Neural cell (in vitro differentiated cells): ENCODE measurements around the gene C3. TPM values are rescaled to one million over a fixed set of nuclear protein-coding genes. Genes with fewer than 3 reads are reported as not detected.

Source experiments
- H2AFZ ChIP-seq: fragments of 200-600, 300-800 bp; sonication (generic), shearing (Covaris generic); 2 replicates; pipeline ENCODE4 v1.6.0; 2014; ENCODE audit warnings: low read depth, mild to moderate bottlenecking, antibody characterized with exemption, low read length, moderate library complexity
- H3F3A ChIP-seq: fragments of 200-600 bp; shearing (Covaris generic); 2 replicates; pipeline ENCODE4 v1.6.1; 2016; ENCODE audit warnings: mild to moderate bottlenecking, moderate library complexity, mixed read lengths, antibody characterized with exemption, low read length; ENCODE audit not compliant: insufficient read depth, poor library complexity, severe bottlenecking
- H3K27ac ChIP-seq: fragments of 200-600, 300-800 bp; sonication (generic), shearing (Covaris generic); 2 replicates; pipeline ENCODE4 v1.5.1; 2014; ENCODE audit warnings: mild to moderate bottlenecking, low read length, moderate library complexity
- H3K27me3 ChIP-seq: fragments of 300-800, 200-600 bp; sonication (generic), shearing (Covaris generic); 2 replicates; pipeline ENCODE4 v1.6.0; 2014; ENCODE audit warnings: mild to moderate bottlenecking, low read depth, low read length, moderate library complexity; ENCODE audit not compliant: insufficient read depth
- H3K36me3 ChIP-seq: fragments of 300-800, 200-600 bp; sonication (generic), shearing (Covaris generic); 2 replicates; pipeline ENCODE4 v1.5.1; 2014; ENCODE audit warnings: mild to moderate bottlenecking, antibody characterized with exemption, low read length, moderate library complexity; ENCODE audit not compliant: insufficient read depth
- H3K4me2 ChIP-seq: fragments of 300-800, 200-600 bp; sonication (generic), shearing (Covaris generic); 2 replicates; pipeline ENCODE4 v1.6.0; 2014; ENCODE audit warnings: mild to moderate bottlenecking, low read length
- H3K4me3 ChIP-seq: fragments of 300-800, 200-600 bp; sonication (generic), shearing (Covaris generic); 2 replicates; pipeline ENCODE4 v1.5.1; 2014; ENCODE audit warnings: mild to moderate bottlenecking, low read length, moderate library complexity
- H3K79me2 ChIP-seq: fragments of 200-600 bp; shearing (Covaris generic); replicated peaks from 2 replicates; pipeline ENCODE4 v1.6.0; 2014; ENCODE audit warnings: mild to moderate bottlenecking, low read length, moderate library complexity; ENCODE audit not compliant: insufficient read depth
- H3K9ac ChIP-seq: fragments of 300-800, 200-600 bp; sonication (generic), shearing (Covaris generic); 2 replicates; pipeline ENCODE4 v1.6.1; 2016; ENCODE audit warnings: mild to moderate bottlenecking, low read length, mixed read lengths
- H3K9me2 ChIP-seq: fragments of 200-600 bp; shearing (Covaris generic); 2 replicates; pipeline ENCODE4 v1.6.1; 2016; ENCODE audit warnings: mild to moderate bottlenecking, low read length, mixed read lengths; ENCODE audit not compliant: insufficient read depth
- H3K9me3 ChIP-seq: fragments of 200-600, 300-800 bp; sonication (generic), shearing (Covaris generic); 2 replicates; pipeline ENCODE4 v1.6.1; 2016; ENCODE audit warnings: mild to moderate bottlenecking, mixed run types, low read length, moderate library complexity, mixed read lengths
- H4K20me1 ChIP-seq: fragments of 200-600 bp; shearing (Covaris generic); 2 replicates; pipeline ENCODE4 v1.6.1; 2016; ENCODE audit warnings: mild to moderate bottlenecking, mixed run types; ENCODE audit not compliant: insufficient read depth
- CTCF ChIP-seq: fragments of 450-650 bp; IDR thresholded peaks from 2 replicates; pipeline ENCODE4 v1.5.1; 2014; ENCODE audit warnings: antibody characterized with exemption, mild to moderate bottlenecking, moderate library complexity; ENCODE audit not compliant: poor library complexity, severe bottlenecking
- EP300 ChIP-seq: fragments of 450-650 bp; conservative IDR thresholded peaks from 2 replicates; pipeline ENCODE4 v1.6.1; 2014; ENCODE audit warnings: antibody characterized with exemption, mild to moderate bottlenecking, moderate library complexity; ENCODE audit not compliant: poor library complexity, severe bottlenecking
- EZH2 ChIP-seq: fragments of 200-600, 300-800 bp; shearing (Covaris generic), sonication (generic); IDR thresholded peaks from 2 replicates; pipeline ENCODE4 v1.6.1; 2014; ENCODE audit warnings: antibody characterized with exemption, low read length, borderline replicate concordance, mild to moderate bottlenecking; ENCODE audit not compliant: insufficient read depth, poor library complexity, severe bottlenecking
- MXI1 ChIP-seq: fragments of 450-650 bp; conservative IDR thresholded peaks from 2 replicates; pipeline ENCODE4 v1.6.1; 2014; ENCODE audit warnings: antibody characterized with exemption, mild to moderate bottlenecking; ENCODE audit not compliant: poor library complexity, severe bottlenecking
- POLR2AphosphoS5 ChIP-seq: IDR thresholded peaks from 2 replicates; pipeline ENCODE4 v1.6.1; 2012
- RAD21 ChIP-seq: fragments of 450-650 bp; conservative IDR thresholded peaks from 2 replicates; pipeline ENCODE4 v1.6.1; 2014; ENCODE audit warnings: antibody characterized with exemption, mild to moderate bottlenecking, moderate library complexity
- SMC3 ChIP-seq: fragments of 450-650 bp; conservative IDR thresholded peaks from 2 replicates; pipeline ENCODE4 v1.6.1; 2014; ENCODE audit warnings: antibody characterized with exemption, mild to moderate bottlenecking, moderate library complexity; ENCODE audit not compliant: poor library complexity
- TAF1 ChIP-seq: IDR thresholded peaks from 2 replicates; pipeline ENCODE4 v1.6.1; 2012; ENCODE audit warnings: low read depth
- polyA plus RNA-seq: library from polyadenylated mRNA; depleted of rRNA; stranded (reverse); fragments of >200 nt; gene quantifications from 2 replicates; pipeline ENCODE4 v1.2.3, GENCODE V29; 2014
- TF ChIP-seq, protein P1 (sequence below): IDR thresholded peaks from 2 replicates; pipeline ENCODE4 v1.6.1; 2012; ENCODE audit warnings: borderline replicate concordance

Gene C3
- polyA plus RNA-seq, 1 donor from 2014 or later: not detected

DNA sequence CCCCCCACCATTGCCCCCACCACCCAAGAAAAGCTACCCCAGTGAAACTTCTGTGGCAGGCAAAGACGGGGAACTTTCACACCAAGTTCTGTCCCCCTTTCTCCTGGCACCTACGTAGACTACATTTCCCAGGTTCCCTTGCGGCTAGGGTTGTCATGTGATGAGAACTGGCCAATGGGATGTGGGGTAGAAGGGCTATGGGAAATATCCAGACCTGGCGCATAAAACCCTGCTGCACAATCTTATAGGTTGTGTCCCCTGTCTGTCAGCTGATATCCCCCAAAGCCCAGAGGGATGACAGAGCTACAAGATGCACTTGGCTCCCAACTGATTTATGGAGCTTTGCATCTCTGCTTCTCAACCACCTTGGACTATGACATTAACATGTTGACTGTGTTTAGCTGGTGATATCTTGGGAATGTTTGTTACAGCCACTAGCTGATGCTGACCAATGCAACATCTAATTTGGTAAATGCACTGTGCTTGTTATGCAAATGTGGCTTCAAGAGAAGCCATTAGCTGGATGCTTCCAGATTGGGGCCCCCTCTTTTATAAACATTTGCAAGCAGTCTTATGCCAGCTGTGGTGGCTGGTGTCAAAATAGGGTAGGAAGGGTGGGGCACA, 40.7 kb upstream of the C3 start:
- H2AFZ ChIP-seq: no peak overlapping the region
- H3F3A ChIP-seq: no peaks in the 10 kb centered on the region
- H3K27ac ChIP-seq: no peak overlapping the region
- H3K4me3 ChIP-seq: no peak overlapping the region
- H4K20me1 ChIP-seq: no peaks in the 10 kb centered on the region
- H3K4me2 ChIP-seq: no peak overlapping the region
- no peaks in the 10 kb centered on the region for H3K9me2 ChIP-seq
- H3K27me3 ChIP-seq: peaks cover 9% of the 10 kb centered on the region
- no peaks in the 10 kb centered on the region for H3K79me2 ChIP-seq
- H3K36me3 ChIP-seq: no peaks in the 10 kb centered on the region
- no peak for TF ChIP-seq SMC3
- no peak for TF ChIP-seq TAF1
- no peak for TF ChIP-seq POLR2AphosphoS5
- TF ChIP-seq RAD21: no peak
- TF ChIP-seq, protein P1, sequence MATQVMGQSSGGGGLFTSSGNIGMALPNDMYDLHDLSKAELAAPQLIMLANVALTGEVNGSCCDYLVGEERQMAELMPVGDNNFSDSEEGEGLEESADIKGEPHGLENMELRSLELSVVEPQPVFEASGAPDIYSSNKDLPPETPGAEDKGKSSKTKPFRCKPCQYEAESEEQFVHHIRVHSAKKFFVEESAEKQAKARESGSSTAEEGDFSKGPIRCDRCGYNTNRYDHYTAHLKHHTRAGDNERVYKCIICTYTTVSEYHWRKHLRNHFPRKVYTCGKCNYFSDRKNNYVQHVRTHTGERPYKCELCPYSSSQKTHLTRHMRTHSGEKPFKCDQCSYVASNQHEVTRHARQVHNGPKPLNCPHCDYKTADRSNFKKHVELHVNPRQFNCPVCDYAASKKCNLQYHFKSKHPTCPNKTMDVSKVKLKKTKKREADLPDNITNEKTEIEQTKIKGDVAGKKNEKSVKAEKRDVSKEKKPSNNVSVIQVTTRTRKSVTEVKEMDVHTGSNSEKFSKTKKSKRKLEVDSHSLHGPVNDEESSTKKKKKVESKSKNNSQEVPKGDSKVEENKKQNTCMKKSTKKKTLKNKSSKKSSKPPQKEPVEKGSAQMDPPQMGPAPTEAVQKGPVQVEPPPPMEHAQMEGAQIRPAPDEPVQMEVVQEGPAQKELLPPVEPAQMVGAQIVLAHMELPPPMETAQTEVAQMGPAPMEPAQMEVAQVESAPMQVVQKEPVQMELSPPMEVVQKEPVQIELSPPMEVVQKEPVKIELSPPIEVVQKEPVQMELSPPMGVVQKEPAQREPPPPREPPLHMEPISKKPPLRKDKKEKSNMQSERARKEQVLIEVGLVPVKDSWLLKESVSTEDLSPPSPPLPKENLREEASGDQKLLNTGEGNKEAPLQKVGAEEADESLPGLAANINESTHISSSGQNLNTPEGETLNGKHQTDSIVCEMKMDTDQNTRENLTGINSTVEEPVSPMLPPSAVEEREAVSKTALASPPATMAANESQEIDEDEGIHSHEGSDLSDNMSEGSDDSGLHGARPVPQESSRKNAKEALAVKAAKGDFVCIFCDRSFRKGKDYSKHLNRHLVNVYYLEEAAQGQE: no peak
- TF ChIP-seq EZH2: no peak
- TF ChIP-seq CTCF: no peak
- no peak for TF ChIP-seq MXI1
- TF ChIP-seq EP300: no peak
- no peak overlapping the region for H3K9ac ChIP-seq
- H3K9me3 ChIP-seq: no peaks in the 10 kb centered on the region

DNA sequence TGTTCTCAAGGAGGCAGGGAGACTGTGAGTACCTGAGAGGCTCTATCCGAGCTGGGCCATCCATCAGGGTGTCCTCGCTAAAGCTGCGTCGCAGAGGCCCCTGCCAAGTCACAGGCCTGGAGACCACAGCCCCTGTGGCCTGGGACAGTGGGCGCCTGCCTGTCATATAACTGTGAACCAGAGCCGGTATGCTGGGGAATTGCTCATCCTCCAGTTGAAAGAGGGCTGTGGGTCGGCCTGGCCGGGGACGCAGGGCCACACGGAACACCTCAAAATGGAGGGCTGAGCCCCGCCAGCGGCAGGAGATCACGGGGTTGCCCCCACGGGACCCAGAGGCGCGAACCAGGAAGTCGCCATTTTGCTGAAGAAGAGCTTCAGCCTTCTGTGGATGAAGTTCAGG, 40.2 kb upstream of the C3 start:
- Histone ChIP-seq H3K4me3 (no peak overlapping the region), H3K36me3 (no peaks in the 10 kb centered on the region), H3F3A (no peaks in the 10 kb centered on the region), H3K9me2 (no peaks in the 10 kb centered on the region), H3K27ac (no peak overlapping the region), H2AFZ (no peak overlapping the region), H3K9me3 (no peaks in the 10 kb centered on the region), H4K20me1 (no peaks in the 10 kb centered on the region), H3K27me3 (peaks cover 3% of the 10 kb centered on the region), H3K4me2 (no peak overlapping the region), H3K9ac (no peak overlapping the region), H3K79me2 (no peaks in the 10 kb centered on the region)
- TF ChIP-seq EP300 (no peak), CTCF (no peak)
